NCI-H82 (cell line): Measurements from ENCODE around the gene GALM.
A peak's percentile ranks its signal among the peaks of the same experiment; 100 is the strongest.
"Not testable (repeated sequence)": the region's sequence is repeated elsewhere in the genome, so short reads cannot be mapped to it uniquely, and the experiment has no call there.

Experiments
- DNase-seq: peaks from one replicate; lab custom pipeline; 2025; lab: John Stamatoyannopoulos, UW

The GALM gene

GRCh38 chr2:38650012-38650411, 15.9 kb upstream of the GALM start:
- no peak for DNase-seq

DNA sequence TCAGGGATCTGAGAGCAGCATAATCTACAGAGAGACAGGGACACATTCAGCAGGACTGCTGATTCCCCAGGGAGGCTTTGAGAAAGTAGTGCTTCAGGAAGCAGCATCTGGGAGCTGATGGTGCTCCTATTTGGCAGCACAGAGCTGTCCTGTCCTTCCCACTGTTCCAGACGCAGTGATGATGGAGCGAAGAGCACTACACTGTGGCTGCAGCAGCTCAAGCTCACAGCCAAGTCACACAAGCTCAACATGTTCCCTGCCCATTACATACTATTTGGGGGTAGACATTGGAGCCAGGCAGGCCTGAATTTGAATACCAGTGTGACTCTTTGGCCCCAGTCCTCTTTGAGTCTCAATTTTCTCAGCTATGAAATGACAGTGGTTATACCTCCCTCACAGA, 15.2 kb upstream of the GALM start:
- DNase-seq: peak; percentile 18

DNA sequence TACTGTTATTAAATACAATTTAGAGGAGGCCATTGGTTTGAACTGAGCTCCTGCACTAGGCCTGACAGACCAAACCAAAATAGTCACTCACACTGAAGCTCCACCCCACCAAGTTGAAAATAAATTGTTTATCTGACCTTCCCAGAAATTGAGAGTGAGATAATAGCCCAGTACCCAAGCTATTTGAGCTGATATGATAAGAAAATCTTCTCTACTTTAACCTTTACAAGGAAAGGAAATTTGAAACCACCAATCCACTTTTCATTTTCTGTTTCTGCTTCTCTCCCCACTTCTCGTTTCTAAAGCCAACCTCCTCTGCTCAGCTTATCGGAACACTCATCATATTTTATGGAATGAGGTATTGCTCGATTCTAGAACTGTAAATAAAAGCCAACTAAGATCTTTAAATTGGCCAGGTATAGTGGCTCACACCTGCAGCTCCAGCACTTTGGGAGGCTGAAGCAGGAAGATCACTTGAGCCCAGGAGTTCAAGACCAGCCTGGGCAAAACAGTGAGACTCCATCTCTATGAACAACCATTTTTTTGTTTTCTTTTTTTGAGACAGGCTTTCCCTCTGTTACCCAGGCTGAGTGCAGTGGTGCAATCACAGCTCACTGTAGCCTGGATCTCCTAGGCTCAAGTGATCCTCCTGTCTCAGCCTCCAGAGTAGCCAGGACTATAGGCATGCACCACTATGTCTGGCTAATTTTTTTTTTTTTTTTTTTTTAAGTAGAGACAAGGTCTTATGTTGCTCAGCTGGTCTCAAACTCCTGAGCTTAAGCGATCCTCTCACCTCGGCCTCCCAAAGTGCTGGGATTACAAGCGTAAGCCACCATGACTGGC, 13.3 kb upstream of the GALM start:
- DNase-seq: no peak

- no peak for DNase-seq
Measured at GRCh38 chr2:38653380-38653714, 12.6 kb upstream of the GALM start.

GRCh38 chr2:38653715-38654527, 12.0 kb upstream of the GALM start:
- DNase-seq: no peak

- peak; percentile 65 for DNase-seq
Measured at GRCh38 chr2:38654528-38655381, 11.2 kb upstream of the GALM start.

- no peak for DNase-seq
Measured at GRCh38 chr2:38655441-38655840, 10.5 kb upstream of the GALM start.

GRCh38 chr2:38656866-38657480, 8.9 kb upstream of the GALM start:
- no peak for DNase-seq

- DNase-seq: no peak
Measured at GRCh38 chr2:38658613-38659012, 7.3 kb upstream of the GALM start.

DNA sequence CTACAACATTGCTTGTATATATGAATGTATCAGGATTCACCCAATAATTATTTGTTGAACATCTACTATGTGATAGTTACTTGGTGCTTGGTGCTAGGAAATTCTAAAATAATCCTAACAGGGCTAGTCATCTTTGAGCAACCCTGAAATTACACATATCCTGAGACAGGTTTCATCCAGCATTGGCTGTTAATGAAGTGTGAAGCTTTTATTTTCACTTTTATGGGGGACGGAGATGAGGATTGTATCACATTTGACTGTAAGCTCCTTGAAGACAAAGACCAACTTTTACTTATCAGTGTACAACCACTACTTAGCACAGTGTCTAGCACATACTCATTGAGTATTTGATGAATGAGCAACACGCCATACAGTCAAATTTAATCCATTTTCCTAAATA, 6.8 kb upstream of the GALM start:
- no peak for DNase-seq

- no peak for DNase-seq
Measured at GRCh38 chr2:38660282-38660681, 5.6 kb upstream of the GALM start.

DNA sequence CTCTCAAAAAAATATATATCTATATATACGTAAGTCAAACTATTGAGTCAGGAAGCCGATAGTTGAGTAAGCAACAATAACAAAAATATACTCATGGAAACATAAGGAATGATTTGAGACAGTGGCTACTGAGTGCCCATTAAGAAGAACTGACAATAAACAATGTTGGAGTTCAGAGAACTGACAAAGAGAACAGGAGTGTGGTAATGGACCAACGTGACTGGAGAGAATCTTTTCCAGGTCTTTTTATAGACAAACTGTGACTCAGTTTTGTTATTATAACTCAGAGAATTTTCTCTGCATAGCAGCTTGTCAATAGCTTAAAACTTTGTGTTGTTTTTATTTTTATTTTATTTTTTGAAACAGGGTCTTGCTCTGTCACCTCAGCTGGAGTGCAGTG, 4.6 kb upstream of the GALM start:
- DNase-seq: no peak

DNA sequence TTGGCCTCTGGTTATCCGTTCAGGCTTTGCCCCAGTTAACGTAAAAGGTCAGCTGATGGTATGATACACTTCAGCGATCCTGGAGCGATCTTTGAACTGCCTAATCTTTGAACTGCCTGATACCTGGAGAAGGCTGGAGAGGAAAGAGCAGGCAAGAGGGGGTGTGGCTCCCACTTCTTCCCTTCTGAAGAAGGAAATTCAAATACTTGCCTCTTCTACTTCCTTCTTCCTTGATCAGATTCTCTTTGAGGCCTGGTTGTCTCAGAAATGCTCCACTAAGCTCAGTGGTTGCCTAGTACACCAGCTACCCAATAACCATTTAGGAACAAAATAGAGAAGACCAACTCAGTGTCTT, 619 bp downstream of the GALM start:
- peak; percentile 40 for DNase-seq

DNA sequence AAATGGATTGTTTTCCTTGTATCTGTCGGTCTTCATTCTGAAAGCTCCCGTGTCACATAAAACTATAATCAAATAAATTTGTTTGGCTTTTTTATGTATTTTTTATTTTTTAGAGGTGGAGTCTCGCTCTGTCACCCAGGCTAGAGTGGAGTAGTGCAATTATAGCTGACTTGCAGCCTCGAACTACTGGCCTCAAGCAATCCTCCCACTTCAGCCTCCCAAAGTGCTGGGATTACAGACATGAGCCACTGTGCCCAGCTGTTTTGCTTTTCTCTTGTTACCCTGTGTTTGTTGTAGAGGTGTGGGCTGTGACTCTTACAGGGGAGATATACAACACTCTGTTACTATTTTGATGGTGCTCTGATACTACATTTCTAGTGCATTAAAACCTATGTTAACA, 2.2 kb downstream of the GALM start:
- DNase-seq: no peak

DNA sequence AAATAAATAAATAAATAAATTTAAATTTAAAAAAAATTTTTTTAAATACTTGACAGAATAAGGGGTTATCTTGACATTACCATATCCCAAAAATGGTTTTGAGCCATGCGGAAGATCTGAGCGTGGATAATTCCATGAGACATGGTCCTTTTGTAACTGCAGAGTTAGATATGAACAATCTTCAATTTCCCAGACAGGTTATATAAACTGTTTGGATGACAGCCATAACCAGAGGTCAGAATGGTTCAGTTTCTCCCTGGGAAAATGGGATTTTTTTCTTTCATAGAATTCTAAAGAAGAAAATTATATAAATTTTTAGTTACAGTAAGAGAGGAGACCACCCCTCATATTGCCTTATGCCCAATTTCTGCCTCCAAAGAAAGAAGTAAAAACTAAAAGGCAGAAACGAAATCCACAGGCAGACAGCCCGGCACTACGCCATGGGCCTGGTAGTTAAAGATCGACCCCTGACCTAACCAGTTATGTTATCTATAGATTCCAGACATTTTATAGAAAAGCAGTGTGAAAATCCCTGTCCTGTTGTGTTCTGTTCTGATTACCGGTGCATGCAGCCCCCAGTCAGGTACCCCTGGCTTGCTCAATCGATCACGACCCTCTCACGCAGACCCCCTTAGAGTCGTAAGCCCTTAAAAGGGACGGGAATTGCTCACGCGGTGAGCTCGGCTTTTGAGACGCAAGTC, 3.0 kb downstream of the GALM start:
- DNase-seq: no peak

DNA sequence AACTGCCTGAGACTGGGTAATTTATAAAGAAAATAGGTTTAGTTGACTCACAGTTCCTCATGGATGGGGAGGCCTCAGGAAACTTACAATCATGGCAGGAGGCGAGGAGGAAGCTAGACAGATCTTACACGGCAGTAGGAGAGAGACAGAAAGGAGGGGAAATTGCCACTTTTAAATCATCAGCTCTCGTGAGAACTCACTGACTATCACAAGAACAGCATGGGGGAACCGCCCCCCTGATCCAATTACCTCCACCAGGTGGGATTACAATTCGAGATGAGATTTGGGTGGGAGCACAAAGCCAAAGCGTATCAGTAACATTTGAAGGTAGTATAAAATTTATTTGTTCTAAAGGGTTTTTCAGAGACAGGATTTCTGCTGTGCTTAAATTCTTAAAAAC, 5.4 kb downstream of the GALM start:
- DNase-seq: peak; percentile 52

- no peak for DNase-seq
Measured at GRCh38 chr2:38671946-38672345, 6.0 kb downstream of the GALM start.

- DNase-seq: no peak
Measured at GRCh38 chr2:38672445-38673391, 6.8 kb downstream of the GALM start.

- DNase-seq: no peak
Measured at GRCh38 chr2:38676681-38677080, 10.8 kb downstream of the GALM start.

GRCh38 chr2:38680868-38681267, 15.0 kb downstream of the GALM start:
- not testable (repeated sequence) for DNase-seq
